ENCODE results near the gene CCM2. TPM values are rescaled to one million over a fixed set of nuclear protein-coding genes. Genes with fewer than 3 reads are reported as not detected.

Gene CCM2
- total and polyA plus RNA-seq, 2 of the 8 experiments (the other 6 are each of a cell fraction or from before 2014, with no cell fraction given): 31.6 to 41.2 TPM

DNA sequence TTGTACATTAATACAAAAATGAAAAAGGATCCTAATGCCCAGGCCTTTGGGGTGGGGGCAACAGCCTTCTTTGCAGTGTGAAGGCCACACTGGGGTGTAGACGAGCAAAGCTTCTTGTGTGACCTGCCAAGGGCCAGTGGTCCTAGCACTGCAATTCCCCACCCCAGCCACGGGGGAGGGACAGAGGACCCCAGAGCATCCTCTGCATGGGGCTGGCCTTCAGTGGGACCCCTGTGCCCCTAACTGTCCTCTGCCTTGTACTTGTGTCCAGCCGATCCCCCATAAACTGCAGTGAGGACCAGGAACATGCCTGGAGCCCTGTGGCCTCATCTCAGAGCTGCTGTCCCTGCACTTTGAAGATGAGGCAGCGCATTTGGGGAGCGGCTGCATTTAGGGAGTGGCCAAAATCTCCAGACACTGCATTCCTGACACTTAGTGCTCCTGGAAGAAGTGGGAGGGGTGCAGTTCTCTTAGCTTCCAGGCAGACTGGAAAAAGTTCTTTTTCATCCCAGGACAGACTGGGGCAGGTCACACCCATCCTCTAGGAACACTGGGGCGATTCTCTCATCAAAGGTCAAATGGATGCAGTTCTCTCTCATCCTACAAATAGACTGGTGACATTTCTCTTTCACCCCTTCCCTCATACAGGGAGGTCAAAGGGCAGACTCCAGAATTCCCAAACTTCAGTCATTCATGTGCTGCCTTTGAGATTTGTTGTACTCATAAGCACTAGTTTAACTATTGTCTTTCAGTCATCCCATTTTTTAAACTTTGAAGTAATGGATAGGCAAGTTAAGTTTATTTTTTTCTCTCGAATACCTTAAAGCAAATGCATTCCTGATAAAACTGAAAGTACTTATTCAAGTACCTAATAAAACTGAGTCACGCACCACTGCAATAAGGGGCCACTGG lies 20.3 kb upstream of the CCM2 start:
- no peaks in the 10 kb centered on the region for H3K79me1 ChIP-seq (ENCODE audit: low read depth, low read length)
- H3K56ac ChIP-seq (replicated peaks; ENCODE audit: insufficient read length, low read depth, low read length): no peak overlapping the region
- H3K4ac ChIP-seq (replicated peaks; ENCODE audit: insufficient read length, low read depth, low read length): no peak overlapping the region
- no peaks in the 10 kb centered on the region for H3K23me2 ChIP-seq (ENCODE audit: low read depth, low read length)
- DNase-seq (ENCODE audit: low read depth in 1 of 2, low spot score in 2 of 2): peak in 1 of 2 experiments; percentile 45
- H3K27me3 ChIP-seq (replicated peaks in 1 of 4; ENCODE audit: control insufficient read depth in 3 of 4, extremely low read depth in 1 of 4, insufficient read depth in 3 of 4, low read length in 3 of 4): no peaks in the 10 kb centered on the region
- no peak for TF ChIP-seq HDAC6 (IDR thresholded peaks at IDR 0.05; ENCODE audit: low read depth, low read length)
- TF ChIP-seq, protein P1, sequence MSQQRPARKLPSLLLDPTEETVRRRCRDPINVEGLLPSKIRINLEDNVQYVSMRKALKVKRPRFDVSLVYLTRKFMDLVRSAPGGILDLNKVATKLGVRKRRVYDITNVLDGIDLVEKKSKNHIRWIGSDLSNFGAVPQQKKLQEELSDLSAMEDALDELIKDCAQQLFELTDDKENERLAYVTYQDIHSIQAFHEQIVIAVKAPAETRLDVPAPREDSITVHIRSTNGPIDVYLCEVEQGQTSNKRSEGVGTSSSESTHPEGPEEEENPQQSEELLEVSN (IDR thresholded peaks at IDR 0.05): no peak
- TF ChIP-seq SP1 (IDR thresholded peaks at IDR 0.05; ENCODE audit: low read depth, low read length): no peak
- TF ChIP-seq TBP (IDR thresholded peaks at IDR 0.05; ENCODE audit: low read depth, low read length): no peak
- TF ChIP-seq SIRT6 (IDR thresholded peaks at IDR 0.05; ENCODE audit: low read length): no peak
- no peak for TF ChIP-seq CREB1 (IDR thresholded peaks at IDR 0.05)
- no peak for TF ChIP-seq SRF (IDR thresholded peaks at IDR 0.05; ENCODE audit: low read depth, low read length)
- TF ChIP-seq RXRA (IDR thresholded peaks at IDR 0.05; ENCODE audit: insufficient read depth, low read depth, low read length): no peak
- TF ChIP-seq JUND (IDR thresholded peaks at IDR 0.05; ENCODE audit: low read length): no peak
- WGBS, 2 experiments (ENCODE audit: extremely low coverage in 1 of 2, insufficient coverage in 1 of 2, insufficient read length in 1 of 2, insufficient replicate concordance in 2 of 2, low coverage in 1 of 2, low lambda C conversion rate in 2 of 2, missing lambda C conversion rate in 1 of 2): 92% methylated on average over 8 of the region's 8 CpGs; no CpG with 5 or more reads in 1 of the 2 experiments
- H3K36me3 ChIP-seq (ENCODE audit: control insufficient read depth in 2 of 4, insufficient read depth in 4 of 4, low read length in 3 of 4): peaks cover 17 to 28% (median 24%) of the 10 kb centered on the region in 4 experiments
- H2AFZ ChIP-seq (ENCODE audit: low read length): no peak overlapping the region
- no peak overlapping the region for H3K27ac ChIP-seq (ENCODE audit: low read depth, low read length)
- H3K4me3 ChIP-seq (ENCODE audit: extremely low read depth in 1 of 4, insufficient read depth in 2 of 4, low read depth in 3 of 4, low read length in 4 of 4): no peak overlapping the region
- no peak overlapping the region for H2BK120ac ChIP-seq (replicated peaks; ENCODE audit: low read depth, low read length)
- no peak overlapping the region for H4K8ac ChIP-seq (ENCODE audit: extremely low read depth, insufficient read depth, low read length)
- ChIA-PET CTCF (ENCODE audit: partially characterized antibody) (interaction anchor here (0.8 to 1.7 kb wide), 6 partner anchors 10 to 156 kb away, joined by 3 to 5 read pairs (median 3); no protein-coding TSS in a partner anchor), POLR2A (ENCODE audit: partially characterized antibody) (interaction anchor here (0.8 to 13.3 kb wide), 8 partner anchors 10 to 156 kb away, joined by 3 to 327 read pairs (median 4); partner anchors contain the start of genes CCM2, H2AZ2 and PURB)
- no peak overlapping the region for H2AK5ac ChIP-seq (ENCODE audit: low read depth, low read length)
- no peak for FAIRE-seq
- H3K4me2 ChIP-seq (ENCODE audit: insufficient read depth in 1 of 2, low read depth in 2 of 2, low read length in 2 of 2): no peak overlapping the region
- peaks cover 0 to 3% (median 1%) of the 10 kb centered on the region in 4 experiments; a peak in 2 of 7 replicates for H3K4me1 ChIP-seq (replicated peaks in 1 of 4; ENCODE audit: control insufficient read depth in 3 of 4, insufficient read depth in 4 of 4, low read length in 3 of 4)
- H2BK15ac ChIP-seq (ENCODE audit: low read length): no peak overlapping the region
- H2BK12ac ChIP-seq (ENCODE audit: low read depth, low read length): no peak overlapping the region
- no peak overlapping the region for H3K9ac ChIP-seq (replicated peaks in 1 of 4; ENCODE audit: extremely low read depth in 1 of 4, low read depth in 3 of 4, low read length in 3 of 4)
- H4K5ac ChIP-seq (ENCODE audit: insufficient read length, low read depth, low read length): no peak overlapping the region
- no peak overlapping the region for H2BK20ac ChIP-seq (ENCODE audit: low read length)
- H3K18ac ChIP-seq (ENCODE audit: extremely low read depth, low read length): no peak overlapping the region
- no peaks in the 10 kb centered on the region for H3K9me3 ChIP-seq (ENCODE audit: insufficient read depth in 2 of 2, low read depth in 1 of 2, low read length in 1 of 2)
- no peak overlapping the region for H3K14ac ChIP-seq (ENCODE audit: insufficient read length)
- H4K20me1 ChIP-seq (replicated peaks in 1 of 2; ENCODE audit: control insufficient read depth in 1 of 2, insufficient read depth in 2 of 2, low read length in 2 of 2): peaks cover 8 to 17% of the 10 kb centered on the region in 2 experiments
- no peak overlapping the region for H2BK5ac ChIP-seq (ENCODE audit: low read depth, low read length)
- no peak overlapping the region for H3K23ac ChIP-seq (ENCODE audit: insufficient read length)
- H4K91ac ChIP-seq (replicated peaks; ENCODE audit: insufficient read length, low read length): no peak overlapping the region
- H3K79me2 ChIP-seq (ENCODE audit: control insufficient read depth in 1 of 2, insufficient read depth in 2 of 2, low read length in 2 of 2): peaks cover 6 to 9% of the 10 kb centered on the region in 2 experiments

Data from H1 (cell line).